Measurements from ENCODE around the gene CD6. TPM values are rescaled to one million over a fixed set of nuclear protein-coding genes. Genes with fewer than 3 reads are reported as not detected.

The CD6 gene
- total and polyA plus RNA-seq, 2 experiments from 2014 or later = 0.03 TPM; not detected in 1

DNA sequence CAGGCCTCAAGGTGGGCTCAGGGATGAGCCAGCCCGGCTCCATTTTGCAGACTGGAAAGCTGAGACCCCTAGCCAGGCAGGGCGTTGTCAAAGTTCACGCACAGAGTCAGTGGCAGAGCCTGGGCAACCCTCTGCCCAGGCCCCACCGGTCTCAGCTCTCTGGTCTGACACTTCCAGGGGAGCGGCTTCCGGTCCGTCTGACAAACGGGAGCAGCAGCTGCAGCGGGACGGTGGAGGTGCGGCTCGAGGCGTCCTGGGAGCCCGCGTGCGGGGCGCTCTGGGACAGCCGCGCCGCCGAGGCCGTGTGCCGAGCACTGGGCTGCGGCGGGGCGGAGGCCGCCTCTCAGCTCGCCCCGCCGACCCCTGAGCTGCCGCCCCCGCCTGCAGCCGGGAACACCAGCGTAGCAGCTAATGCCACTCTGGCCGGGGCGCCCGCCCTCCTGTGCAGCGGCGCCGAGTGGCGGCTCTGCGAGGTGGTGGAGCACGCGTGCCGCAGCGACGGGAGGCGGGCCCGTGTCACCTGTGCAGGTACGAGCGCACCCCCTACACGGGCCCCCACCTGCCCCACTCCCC lies 36.0 kb downstream of the CD6 start:
- peak; percentile 62 for DNase-seq (ENCODE audit: low spot score)
- TF ChIP-seq EZH2 (IDR thresholded peaks at IDR 0.05; ENCODE audit: borderline replicate concordance) (no peak), EZH2phosphoT487 (IDR thresholded peaks at IDR 0.05; ENCODE audit: low read depth, severe bottlenecking, unreplicated experiment) (no peak)
- TF ChIP-seq, protein P1, sequence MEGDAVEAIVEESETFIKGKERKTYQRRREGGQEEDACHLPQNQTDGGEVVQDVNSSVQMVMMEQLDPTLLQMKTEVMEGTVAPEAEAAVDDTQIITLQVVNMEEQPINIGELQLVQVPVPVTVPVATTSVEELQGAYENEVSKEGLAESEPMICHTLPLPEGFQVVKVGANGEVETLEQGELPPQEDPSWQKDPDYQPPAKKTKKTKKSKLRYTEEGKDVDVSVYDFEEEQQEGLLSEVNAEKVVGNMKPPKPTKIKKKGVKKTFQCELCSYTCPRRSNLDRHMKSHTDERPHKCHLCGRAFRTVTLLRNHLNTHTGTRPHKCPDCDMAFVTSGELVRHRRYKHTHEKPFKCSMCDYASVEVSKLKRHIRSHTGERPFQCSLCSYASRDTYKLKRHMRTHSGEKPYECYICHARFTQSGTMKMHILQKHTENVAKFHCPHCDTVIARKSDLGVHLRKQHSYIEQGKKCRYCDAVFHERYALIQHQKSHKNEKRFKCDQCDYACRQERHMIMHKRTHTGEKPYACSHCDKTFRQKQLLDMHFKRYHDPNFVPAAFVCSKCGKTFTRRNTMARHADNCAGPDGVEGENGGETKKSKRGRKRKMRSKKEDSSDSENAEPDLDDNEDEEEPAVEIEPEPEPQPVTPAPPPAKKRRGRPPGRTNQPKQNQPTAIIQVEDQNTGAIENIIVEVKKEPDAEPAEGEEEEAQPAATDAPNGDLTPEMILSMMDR (IDR thresholded peaks at IDR 0.05; ENCODE audit: poor library complexity) = no peak
- H3K9me2 ChIP-seq (replicated peaks; ENCODE audit: insufficient read depth) = no peaks in the 10 kb centered on the region
- peak overlapping the region; percentile 49 for H3K4me3 ChIP-seq
- no peak overlapping the region for H3K27ac ChIP-seq
- peaks cover 11% of the 10 kb centered on the region for H3K4me1 ChIP-seq (ENCODE audit: insufficient read depth)
- peak overlapping the region; percentile 92 for H3K4me2 ChIP-seq
- H3K9me3 ChIP-seq (ENCODE audit: low read depth) = no peaks in the 10 kb centered on the region
- H3K79me2 ChIP-seq = no peaks in the 10 kb centered on the region
- no peaks in the 10 kb centered on the region for H4K20me1 ChIP-seq (ENCODE audit: insufficient read depth, poor library complexity, severe bottlenecking)
- 9% methylated on average over 31 of the region's 52 CpGs for WGBS (ENCODE audit: low lambda C conversion rate, missing lambda C conversion rate)
- peaks cover 20% of the 10 kb centered on the region for H3K27me3 ChIP-seq
- H2AFZ ChIP-seq = peak overlapping the region; percentile 52
- H3K36me3 ChIP-seq (replicated peaks; ENCODE audit: insufficient read depth, low read depth) = no peaks in the 10 kb centered on the region

DNA sequence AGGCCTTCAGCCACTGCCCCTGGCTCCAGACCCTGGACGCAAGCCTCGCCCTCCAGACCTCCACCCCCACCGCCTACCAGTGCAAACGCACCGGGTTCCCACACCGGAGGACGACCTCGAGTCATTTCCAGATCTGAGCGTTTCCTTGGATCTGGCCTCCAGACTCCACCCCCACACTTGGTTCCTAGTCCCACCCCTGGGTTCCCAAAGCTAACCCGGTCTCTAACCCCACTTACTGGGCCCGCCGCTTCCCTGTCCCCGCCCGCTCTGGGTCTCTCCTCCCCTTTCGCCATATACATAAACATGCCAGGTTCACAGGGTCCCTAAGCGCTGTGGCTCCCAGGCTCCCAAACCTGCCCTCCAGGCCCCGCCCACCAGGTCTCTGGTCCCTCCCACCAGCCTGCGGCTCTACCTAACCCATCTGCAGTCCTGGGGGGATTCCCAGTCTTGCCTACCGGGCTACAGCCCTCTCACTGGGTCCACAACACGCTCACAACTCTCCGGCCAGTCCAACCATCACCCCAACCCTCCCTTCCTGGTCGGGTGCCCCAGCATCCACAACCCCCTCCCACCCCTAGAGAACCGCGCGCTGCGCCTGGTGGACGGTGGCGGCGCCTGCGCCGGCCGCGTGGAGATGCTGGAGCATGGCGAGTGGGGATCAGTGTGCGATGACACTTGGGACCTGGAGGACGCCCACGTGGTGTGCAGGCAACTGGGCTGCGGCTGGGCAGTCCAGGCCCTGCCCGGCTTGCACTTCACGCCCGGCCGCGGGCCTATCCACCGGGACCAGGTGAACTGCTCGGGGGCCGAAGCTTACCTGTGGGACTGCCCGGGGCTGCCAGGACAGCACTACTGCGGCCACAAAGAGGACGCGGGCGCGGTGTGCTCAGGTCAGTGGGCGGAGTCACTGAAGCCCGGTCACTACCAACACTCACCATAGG lies 36.7 kb downstream of the CD6 start:
- H2AFZ ChIP-seq = peak overlapping the region; percentile 52
- H3K9me3 ChIP-seq (ENCODE audit: low read depth) = no peaks in the 10 kb centered on the region
- H3K36me3 ChIP-seq (replicated peaks; ENCODE audit: insufficient read depth, low read depth) = no peaks in the 10 kb centered on the region
- TF ChIP-seq EZH2phosphoT487 (IDR thresholded peaks at IDR 0.05; ENCODE audit: low read depth, severe bottlenecking, unreplicated experiment) = no peak
- TF ChIP-seq, protein P1 (IDR thresholded peaks at IDR 0.05; ENCODE audit: poor library complexity) = no peak
- no peak for TF ChIP-seq EZH2 (IDR thresholded peaks at IDR 0.05; ENCODE audit: borderline replicate concordance)
- peaks cover 11% of the 10 kb centered on the region for H3K4me1 ChIP-seq (ENCODE audit: insufficient read depth)
- no peaks in the 10 kb centered on the region for H3K79me2 ChIP-seq
- H3K4me3 ChIP-seq = peak overlapping the region; percentile 49
- peak overlapping the region; percentile 92 for H3K4me2 ChIP-seq
- H3K27ac ChIP-seq = no peak overlapping the region
- no peaks in the 10 kb centered on the region for H3K9me2 ChIP-seq (replicated peaks; ENCODE audit: insufficient read depth)
- H4K20me1 ChIP-seq (ENCODE audit: insufficient read depth, poor library complexity, severe bottlenecking) = no peaks in the 10 kb centered on the region
- H3K27me3 ChIP-seq = peaks cover 23% of the 10 kb centered on the region
- 32% methylated on average over 53 of the region's 54 CpGs for WGBS (ENCODE audit: low lambda C conversion rate, missing lambda C conversion rate)
- peak; percentile 30 for DNase-seq (ENCODE audit: low spot score)

DNA sequence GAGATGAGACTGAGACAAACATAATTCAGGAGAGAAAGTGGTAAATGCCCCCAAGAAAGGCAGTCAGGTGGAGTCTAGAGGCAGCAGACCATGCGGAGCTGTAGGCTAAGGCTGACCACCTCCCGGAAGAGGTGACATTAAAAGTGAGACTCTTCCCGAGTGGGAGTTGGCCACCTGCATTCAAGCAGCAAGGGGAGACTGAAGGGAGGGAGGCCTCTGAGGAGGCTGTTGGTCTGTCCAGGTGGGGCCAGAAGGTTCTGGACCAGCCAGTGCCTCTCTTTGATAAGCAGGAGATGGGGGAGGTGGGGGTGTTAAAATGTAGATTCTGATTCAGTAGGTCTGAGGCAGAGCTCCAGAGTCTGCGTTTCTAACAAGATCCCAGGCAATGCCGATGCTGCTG lies 37.5 kb downstream of the CD6 start:
- H4K20me1 ChIP-seq (ENCODE audit: insufficient read depth, poor library complexity, severe bottlenecking) = no peaks in the 10 kb centered on the region
- H3K4me1 ChIP-seq (ENCODE audit: insufficient read depth) = peaks cover 11% of the 10 kb centered on the region
- WGBS (ENCODE audit: low lambda C conversion rate, missing lambda C conversion rate) = 76% methylated on average over 5 of the region's 5 CpGs

More for the DNA sequence above, 37.5 kb downstream of the CD6 start:
- H3K9me2 ChIP-seq (replicated peaks; ENCODE audit: insufficient read depth) = no peaks in the 10 kb centered on the region
- H3K79me2 ChIP-seq = no peaks in the 10 kb centered on the region
- TF ChIP-seq EZH2 (IDR thresholded peaks at IDR 0.05; ENCODE audit: borderline replicate concordance) (no peak), EZH2phosphoT487 (IDR thresholded peaks at IDR 0.05; ENCODE audit: low read depth, severe bottlenecking, unreplicated experiment) (no peak)
- TF ChIP-seq, protein P1 (IDR thresholded peaks at IDR 0.05; ENCODE audit: poor library complexity) = no peak
- H3K4me2 ChIP-seq = no peak overlapping the region
- H3K27me3 ChIP-seq = peaks cover 23% of the 10 kb centered on the region
- H3K36me3 ChIP-seq (replicated peaks; ENCODE audit: insufficient read depth, low read depth) = no peaks in the 10 kb centered on the region
- no peak overlapping the region for H3K27ac ChIP-seq
- DNase-seq (ENCODE audit: low spot score) = no peak
- no peak overlapping the region for H2AFZ ChIP-seq
- no peaks in the 10 kb centered on the region for H3K9me3 ChIP-seq (ENCODE audit: low read depth)
- H3K4me3 ChIP-seq = no peak overlapping the region
